ENCODE results near the gene SPTA1.

GRCh38 chr1:158689110-158689509 lies 2.6 kb upstream of the SPTA1 start:
- TF ChIP-seq EZH2 (IDR thresholded peaks at IDR 0.05; ENCODE audit: insufficient read depth, poor library complexity, severe bottlenecking) = no peak
- TF ChIP-seq EZH2phosphoT487 (IDR thresholded peaks at IDR 0.05; ENCODE audit: insufficient read depth, low read depth) = no peak
